ENCODE measurements around the gene RSPH1.

- no peak for TF ChIP-seq CTCF (conservative IDR thresholded peaks at IDR 0.05)
- TF ChIP-seq ZFX (IDR thresholded peaks at IDR 0.05): no peak
Observed at GRCh38 chr21:42435833-42436232, 60.2 kb downstream of the RSPH1 start.

Data from C4-2B (cell line).